BLaER1 treated with 17β-estradiol and CSF1 and Interleukin-3, amounts not matched to agents 10 nM and 100 nM (cell line): ENCODE results near the gene BDH1.

Experiments used
- H3K27ac ChIP-seq, 11 experiments: shearing (Covaris generic); formaldehyde crosslinking; 2 replicates each; pipeline ENCODE4 v1.8.1; 2022
- H3K27me3 ChIP-seq, 11 experiments: shearing (Covaris generic); formaldehyde crosslinking; 2 replicates each; pipeline ENCODE4 v1.8.1; 2022
- H3K36me3 ChIP-seq, 11 experiments: shearing (Covaris generic); formaldehyde crosslinking; 2 replicates each; pipeline ENCODE4 v1.8.1; 2022
- H3K4me1 ChIP-seq, 10 experiments: shearing (Covaris generic); formaldehyde crosslinking; 2 replicates each; pipeline ENCODE4 v1.8.1; 2022
- H3K4me2 ChIP-seq, 11 experiments: shearing (Covaris generic); formaldehyde crosslinking; 2 replicates each; pipeline ENCODE4 v1.8.1; 2022
- H3K4me3 ChIP-seq, 10 experiments: shearing (Covaris generic); formaldehyde crosslinking; 2 replicates each; pipeline ENCODE4 v1.8.1; 2022
- H3K9ac ChIP-seq, 11 experiments: shearing (Covaris generic); formaldehyde crosslinking; 2 replicates each; pipeline ENCODE4 v1.8.1; 2022
- H3K9me3 ChIP-seq, 11 experiments: shearing (Covaris generic); formaldehyde crosslinking; replicated peaks in 1 of 11; 2 replicates each; pipeline ENCODE4 v1.8.1; 2022
- H4K20me1 ChIP-seq, 11 experiments: shearing (Covaris generic); formaldehyde crosslinking; 2 replicates each; pipeline ENCODE4 v1.8.1; 2022
- Cebpa-rat ChIP-seq, 11 experiments: shearing (Covaris generic); IDR thresholded peaks; 2 replicates each; pipeline ENCODE4 v1.8.1; 2022

BDH1 gene

GRCh38 chr3:197494366-197495058 lies 61.3 kb downstream of the BDH1 start:
- Histone ChIP-seq H3K4me2 (peak overlapping the region; percentile 52 to 98 (median 92)), H3K4me3 (peak overlapping the region in 1 of 10 experiments; percentile 50; a peak in 1 of 20 replicates), H3K36me3 (no peaks in the 10 kb centered on the region), H4K20me1 (peaks cover 0 to 19% (median 0%) of the 10 kb centered on the region in 11 experiments; a peak in 2 of 22 replicates), H3K27me3 (peaks cover 0 to 23% (median 15%) of the 10 kb centered on the region in 11 experiments; a peak in 12 of 22 replicates), H3K9ac (peak overlapping the region in 2 of 11 experiments; percentile 52 to 60; a peak in 2 of 22 replicates), H3K9me3 (peaks cover 0 to 8% (median 0%) of the 10 kb centered on the region in 11 experiments; a peak in 7 of 22 replicates), H3K4me1 (peaks cover 35 to 46% (median 43%) of the 10 kb centered on the region in 10 experiments), H3K27ac (peak overlapping the region in 4 of 11 experiments; percentile 57 to 67 (median 62); a peak in 6 of 22 replicates)
- TF ChIP-seq Cebpa-rat (IDR thresholded peaks at IDR 0.05): no peak

GRCh38 chr3:197493049-197493448 lies 62.7 kb downstream of the BDH1 start:
- H3K9me3 ChIP-seq: no peaks in the 10 kb centered on the region
- H3K4me1 ChIP-seq: peaks cover 35 to 42% (median 40%) of the 10 kb centered on the region in 10 experiments
- no peaks in the 10 kb centered on the region for H3K36me3 ChIP-seq
- peaks cover 0 to 19% (median 0%) of the 10 kb centered on the region in 11 experiments; a peak in 2 of 22 replicates for H4K20me1 ChIP-seq
- no peak overlapping the region for H3K27ac ChIP-seq
- no peak overlapping the region for H3K4me2 ChIP-seq
- TF ChIP-seq Cebpa-rat (IDR thresholded peaks at IDR 0.05): no peak
- no peak overlapping the region for H3K9ac ChIP-seq
- H3K27me3 ChIP-seq: peaks cover 0 to 23% (median 15%) of the 10 kb centered on the region in 11 experiments; a peak in 12 of 22 replicates
- H3K4me3 ChIP-seq: no peak overlapping the region

GRCh38 chr3:197491923-197492664 lies 63.7 kb downstream of the BDH1 start:
- H3K4me2 ChIP-seq: no peak overlapping the region

GRCh38 chr3:197491478-197491877 lies 64.3 kb downstream of the BDH1 start:
- Histone ChIP-seq H3K27me3 (peaks cover 0 to 23% (median 15%) of the 10 kb centered on the region in 11 experiments; a peak in 12 of 22 replicates), H3K27ac (no peak overlapping the region), H3K36me3 (no peaks in the 10 kb centered on the region), H3K4me1 (peaks cover 22 to 30% (median 25%) of the 10 kb centered on the region in 10 experiments), H3K4me2 (no peak overlapping the region), H3K4me3 (no peak overlapping the region), H4K20me1 (peaks cover 0 to 15% (median 0%) of the 10 kb centered on the region in 11 experiments; a peak in 2 of 22 replicates), H3K9me3 (no peaks in the 10 kb centered on the region), H3K9ac (no peak overlapping the region)
- no peak for TF ChIP-seq Cebpa-rat (IDR thresholded peaks at IDR 0.05)

More at GRCh38 chr3:197491923-197492664, 63.7 kb downstream of the BDH1 start:
- no peak overlapping the region for H3K27ac ChIP-seq
- no peaks in the 10 kb centered on the region for H3K36me3 ChIP-seq
- no peak overlapping the region for H3K4me3 ChIP-seq
- H3K9me3 ChIP-seq: no peaks in the 10 kb centered on the region
- TF ChIP-seq Cebpa-rat (IDR thresholded peaks at IDR 0.05): no peak
- H3K4me1 ChIP-seq: peaks cover 28 to 36% (median 31%) of the 10 kb centered on the region in 10 experiments
- peaks cover 0 to 19% (median 0%) of the 10 kb centered on the region in 11 experiments; a peak in 2 of 22 replicates for H4K20me1 ChIP-seq
- H3K27me3 ChIP-seq: peaks cover 0 to 23% (median 15%) of the 10 kb centered on the region in 11 experiments; a peak in 12 of 22 replicates
- H3K9ac ChIP-seq: no peak overlapping the region

GRCh38 chr3:197490098-197491058 lies 65.4 kb downstream of the BDH1 start:
- Histone ChIP-seq H3K36me3 (no peaks in the 10 kb centered on the region), H3K9me3 (no peaks in the 10 kb centered on the region), H3K4me2 (no peak overlapping the region), H3K4me1 (peaks cover 11 to 18% (median 14%) of the 10 kb centered on the region in 10 experiments), H3K9ac (no peak overlapping the region), H3K27me3 (peaks cover 0 to 23% (median 15%) of the 10 kb centered on the region in 11 experiments; a peak in 12 of 22 replicates), H4K20me1 (0 out of 22 replicates have a peak, but pooled peaks cover 0 to 4% (median 0%) of the 10 kb centered on the region in 11 experiments), H3K4me3 (no peak overlapping the region), H3K27ac (no peak overlapping the region)
- no peak for TF ChIP-seq Cebpa-rat (IDR thresholded peaks at IDR 0.05)

- H3K4me3 ChIP-seq: no peak overlapping the region
- no peaks in the 10 kb centered on the region for H3K36me3 ChIP-seq
- no peak overlapping the region for H3K9ac ChIP-seq
- H3K4me1 ChIP-seq: peaks cover 0 to 7% (median 0%) of the 10 kb centered on the region in 10 experiments; a peak in 2 of 20 replicates
- peaks cover 0 to 10% (median under 1%) of the 10 kb centered on the region in 11 experiments; a peak in 6 of 22 replicates for H3K27me3 ChIP-seq
- no peak for TF ChIP-seq Cebpa-rat (IDR thresholded peaks at IDR 0.05)
- H4K20me1 ChIP-seq: no peaks in the 10 kb centered on the region
- H3K27ac ChIP-seq: no peak overlapping the region
- no peaks in the 10 kb centered on the region for H3K9me3 ChIP-seq
- peak overlapping the region in 3 of 11 experiments; percentile 1 to 5 (median 2); a peak in 1 of 22 replicates for H3K4me2 ChIP-seq
Observed at GRCh38 chr3:197487911-197488391, 67.8 kb downstream of the BDH1 start.

- Histone ChIP-seq H3K9ac (no peak overlapping the region), H3K4me1 (peaks cover 0 to 7% (median 0%) of the 10 kb centered on the region in 10 experiments; a peak in 2 of 20 replicates), H3K9me3 (no peaks in the 10 kb centered on the region), H3K36me3 (no peaks in the 10 kb centered on the region), H3K27me3 (no peaks in the 10 kb centered on the region; a peak in 1 of 22 replicates), H4K20me1 (no peaks in the 10 kb centered on the region), H3K4me3 (no peak overlapping the region), H3K27ac (no peak overlapping the region), H3K4me2 (no peak overlapping the region)
- TF ChIP-seq Cebpa-rat (IDR thresholded peaks at IDR 0.05): no peak
Observed at GRCh38 chr3:197486861-197487260, 68.9 kb downstream of the BDH1 start.

- H3K36me3 ChIP-seq: no peaks in the 10 kb centered on the region
- H3K27ac ChIP-seq: no peak overlapping the region
- no peaks in the 10 kb centered on the region for H3K9me3 ChIP-seq
- H3K4me1 ChIP-seq: peaks cover 0 to 7% (median 0%) of the 10 kb centered on the region in 10 experiments; a peak in 2 of 20 replicates
- no peak overlapping the region for H3K4me3 ChIP-seq
- no peak overlapping the region for H3K4me2 ChIP-seq
- no peaks in the 10 kb centered on the region for H3K27me3 ChIP-seq
- H4K20me1 ChIP-seq: no peaks in the 10 kb centered on the region
- H3K9ac ChIP-seq: no peak overlapping the region
- no peak for TF ChIP-seq Cebpa-rat (IDR thresholded peaks at IDR 0.05)
Observed at GRCh38 chr3:197485143-197485542, 70.6 kb downstream of the BDH1 start.
